B cell (primary cell): ENCODE data around the gene SEPTIN3. TPM values are rescaled to one million over a fixed set of nuclear protein-coding genes. Genes with fewer than 3 reads are reported as not detected.

Experiments used
- ATAC-seq: fragments of 200-7000 bp; cut with Tn5 transposase; one replicate; pipeline ENCODE4 v1.10.0; 2021; ENCODE audit warnings: low read depth, mild to moderate bottlenecking, moderate number of reproducible peaks, moderate library complexity
- CTCF ChIA-PET: fragments of 350-600 bp; sonication (Branson Sonifier 250); formaldehyde crosslinking; loops from one replicate; lab custom pipeline; 2021; ENCODE audit warnings: antibody characterized with exemption, inconsistent platforms; lab: Charles Lee
- POLR2A ChIA-PET: fragments of 350-600 bp; sonication (Branson Sonifier 250); formaldehyde crosslinking; loops from one replicate; lab custom pipeline; 2021; ENCODE audit warnings: antibody characterized with exemption; lab: Charles Lee
- DNase-seq: peaks from one replicate; pipeline ENCODE4 v3.0.0; 2013
- H2AFZ ChIP-seq: 2 replicates; pipeline ENCODE4 v1.6.1; 2012; ENCODE audit warnings: mild to moderate bottlenecking, low read depth, low read length; ENCODE audit not compliant: insufficient read depth, poor library complexity, severe bottlenecking
- H3K27ac ChIP-seq, 2 donors: 1 replicate in 1 of 2; 2 replicates in 1 of 2; pipeline ENCODE4 v1.5.1; 2012 to 2013; ENCODE audit warnings: low read length in 2 of 2, mild to moderate bottlenecking in 2 of 2, moderate library complexity in 1 of 2
- H3K27me3 ChIP-seq, 4 experiments: fragments of 200-600 bp in 1 of 4; sonication (generic) in 1 of 4; replicated peaks in 1 of 4; 1 replicate in 2 of 4; 2 replicates in 2 of 4; pipeline versions ENCODE4 v1.6.1 to v1.7.0; 2013 to 2016; ENCODE audit warnings: low read length in 3 of 4, mild to moderate bottlenecking in 2 of 4, mixed read lengths in 1 of 4, moderate library complexity in 1 of 4; ENCODE audit not compliant: insufficient read depth in 4 of 4, control insufficient read depth in 3 of 4; ENCODE audit errors: control extremely low read depth in 1 of 4
- H3K36me3 ChIP-seq, 2 experiments: replicated peaks in 1 of 2; 1 replicate in 1 of 2; 2 replicates in 1 of 2; pipeline versions ENCODE4 v1.6.1 to v1.7.1; 2013; ENCODE audit warnings: low read length in 1 of 2; ENCODE audit not compliant: insufficient read depth in 2 of 2, control insufficient read depth in 1 of 2; ENCODE audit errors: control extremely low read depth in 1 of 2, extremely low read depth in 1 of 2
- H3K4me1 ChIP-seq, 2 donors: fragments of 200-600 bp in 1 of 2; sonication (generic) in 1 of 2; 1 replicate in 1 of 2; 2 replicates in 1 of 2; pipeline versions ENCODE4 v1.5.1 to v1.6.1; 2013 to 2017; ENCODE audit warnings: low read length in 2 of 2; ENCODE audit not compliant: control insufficient read depth in 2 of 2, insufficient read depth in 2 of 2
- H3K4me2 ChIP-seq: replicated peaks from 2 replicates; pipeline ENCODE3; 2012; ENCODE audit warnings: mild to moderate bottlenecking, low read depth, low read length; ENCODE audit not compliant: poor library complexity, severe bottlenecking
- H3K4me3 ChIP-seq, 5 experiments: fragments of 200-600 bp in 1 of 5; sonication (generic) in 1 of 5; 1 replicate in 3 of 5; 2 replicates in 2 of 5; pipeline versions ENCODE4 v1.5.1 to v1.7.0; 2011 to 2016; ENCODE audit warnings: low read length in 4 of 5, mild to moderate bottlenecking in 4 of 5, low read depth in 2 of 5, control low read depth in 1 of 5, moderate library complexity in 1 of 5; ENCODE audit not compliant: insufficient read depth in 1 of 5; ENCODE audit errors: control extremely low read depth in 1 of 5, extremely low read depth in 1 of 5
- H3K79me2 ChIP-seq: fragments of 200-600 bp; sonication (generic); one replicate; pipeline ENCODE4 v1.6.0; 2016; ENCODE audit warnings: low read length; ENCODE audit not compliant: control insufficient read depth, insufficient read depth
- H3K9ac ChIP-seq: fragments of 200-600 bp; sonication (generic); 2 replicates; pipeline ENCODE4 v1.6.1; 2017; ENCODE audit warnings: mild to moderate bottlenecking, low read length, moderate library complexity
- H3K9me3 ChIP-seq, 3 donors: one replicate each; pipeline versions ENCODE4 v1.6.1 to v1.7.1; 2013; ENCODE audit warnings: low read length in 2 of 3; ENCODE audit not compliant: control insufficient read depth in 2 of 3, insufficient read depth in 1 of 3; ENCODE audit errors: control extremely low read depth in 1 of 3
- H4K20me1 ChIP-seq: 2 replicates; pipeline ENCODE4 v1.6.0; 2012; ENCODE audit warnings: mild to moderate bottlenecking, low read length; ENCODE audit not compliant: insufficient read depth, control insufficient read depth, poor library complexity, severe bottlenecking
- H3K27ac Mint-ChIP-seq: one replicate; pipeline ENCODE4 v1.8.0; 2021; ENCODE audit warnings: mixed read lengths
- H3K27me3 Mint-ChIP-seq: one replicate; pipeline ENCODE4 v1.8.0; 2021; ENCODE audit warnings: mixed read lengths
- H3K4me1 Mint-ChIP-seq: one replicate; pipeline ENCODE4 v1.8.0; 2021; ENCODE audit warnings: mixed read lengths
- H3K4me3 Mint-ChIP-seq: one replicate; pipeline ENCODE4 v1.8.0; 2021; ENCODE audit warnings: mixed read lengths
- H3K9me3 Mint-ChIP-seq: one replicate; pipeline ENCODE4 v1.8.0; 2022; ENCODE audit warnings: mixed read lengths; ENCODE audit not compliant: insufficient read depth
- EZH2 ChIP-seq: IDR thresholded peaks from 2 replicates; pipeline ENCODE4 v1.6.1; 2012; ENCODE audit warnings: borderline replicate concordance, low read depth, mild to moderate bottlenecking, moderate library complexity, low read length; ENCODE audit not compliant: insufficient read depth, poor library complexity, severe bottlenecking
- WGBS: methylation state at CpG from one replicate; pipeline ENCODE4 v1.1.5; 2013; ENCODE audit warnings: missing lambda C conversion rate; ENCODE audit not compliant: insufficient coverage; 5-methylcytosine and 5-hydroxymethylcytosine counted together
- intact Hi-C: fragments of 100-400 bp; cut with micrococcal nuclease; formaldehyde crosslinking; loops from one replicate; pipeline ENCODE4 v1.10.0; 2022
- polyA plus RNA-seq: library from polyadenylated mRNA; depleted of rRNA; stranded (reverse); fragments of >200 nt; gene quantifications from 2 replicates; pipeline ENCODE4 v1.2.3, GENCODE V29; 2012
- total RNA-seq, 2 donors: library from RNA; stranded (reverse); fragments of 120-200 nt in 1 of 2; gene quantifications; 1 replicate in 1 of 2; 2 replicates in 1 of 2; pipeline versions ENCODE4 v1.2.3 to v1.2.4, GENCODE V29; 2013 to 2022
- TF ChIP-seq, protein P1 (sequence below): fragments of 200-600 bp; IDR thresholded peaks from one replicate; pipeline ENCODE4 v1.8.0; 2022; ENCODE audit warnings: antibody characterized with exemption, mild to moderate bottlenecking

Gene SEPTIN3
- total and polyA plus RNA-seq, 2 donors (not counting 1 experiment from before 2014, with no cell fraction given): 0.06 to 0.39 TPM

DNA sequence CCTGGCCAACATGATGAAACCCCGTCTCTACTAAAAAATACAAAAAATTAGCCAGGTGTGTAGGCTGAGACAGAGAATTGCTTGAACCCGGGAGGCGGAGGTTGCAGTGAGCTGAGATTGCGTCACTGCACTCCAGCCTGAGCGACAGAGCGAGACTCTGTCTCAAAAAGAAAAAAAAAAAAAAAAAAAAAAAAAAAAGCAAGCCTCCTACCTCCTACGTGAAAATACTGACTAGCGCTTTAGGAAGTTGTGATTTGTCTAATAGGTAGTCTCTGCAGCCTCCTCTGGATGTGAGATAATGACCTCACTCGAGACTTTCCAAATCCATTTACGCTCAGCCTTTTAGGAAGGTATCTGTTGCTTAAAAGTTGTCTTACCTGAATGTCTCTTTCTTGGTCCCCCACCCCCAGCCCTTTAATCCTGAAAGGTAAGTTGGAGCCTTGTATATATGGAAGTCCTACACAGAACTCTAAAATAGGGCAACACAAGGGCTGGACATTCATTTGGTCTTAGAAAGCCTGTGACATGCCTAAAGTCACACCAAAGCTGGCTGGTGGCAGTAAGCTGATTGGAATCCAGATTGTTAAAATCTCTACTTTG, 5.5 kb downstream of the SEPTIN3 start:
- no peak for TF ChIP-seq EZH2
- TF ChIP-seq, protein P1, sequence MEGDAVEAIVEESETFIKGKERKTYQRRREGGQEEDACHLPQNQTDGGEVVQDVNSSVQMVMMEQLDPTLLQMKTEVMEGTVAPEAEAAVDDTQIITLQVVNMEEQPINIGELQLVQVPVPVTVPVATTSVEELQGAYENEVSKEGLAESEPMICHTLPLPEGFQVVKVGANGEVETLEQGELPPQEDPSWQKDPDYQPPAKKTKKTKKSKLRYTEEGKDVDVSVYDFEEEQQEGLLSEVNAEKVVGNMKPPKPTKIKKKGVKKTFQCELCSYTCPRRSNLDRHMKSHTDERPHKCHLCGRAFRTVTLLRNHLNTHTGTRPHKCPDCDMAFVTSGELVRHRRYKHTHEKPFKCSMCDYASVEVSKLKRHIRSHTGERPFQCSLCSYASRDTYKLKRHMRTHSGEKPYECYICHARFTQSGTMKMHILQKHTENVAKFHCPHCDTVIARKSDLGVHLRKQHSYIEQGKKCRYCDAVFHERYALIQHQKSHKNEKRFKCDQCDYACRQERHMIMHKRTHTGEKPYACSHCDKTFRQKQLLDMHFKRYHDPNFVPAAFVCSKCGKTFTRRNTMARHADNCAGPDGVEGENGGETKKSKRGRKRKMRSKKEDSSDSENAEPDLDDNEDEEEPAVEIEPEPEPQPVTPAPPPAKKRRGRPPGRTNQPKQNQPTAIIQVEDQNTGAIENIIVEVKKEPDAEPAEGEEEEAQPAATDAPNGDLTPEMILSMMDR: no peak
- ChIA-PET CTCF (no interaction called here), POLR2A (interaction anchor here (0.6 to 1.0 kb wide), 3 partner anchors 28 to 116 kb away, joined by 3 read pairs; partner anchors contain the start of genes CENPM and NDUFA6)
- Histone ChIP-seq H4K20me1 (no peaks in the 10 kb centered on the region), H3K27me3 (peaks cover 0 to 60% (median 26%) of the 10 kb centered on the region in 4 experiments), H3K4me1 (peaks cover 10 to 12% of the 10 kb centered on the region in 2 donors), H3K4me3 (no peak overlapping the region), H2AFZ (no peak overlapping the region), H3K36me3 (no peaks in the 10 kb centered on the region), H3K4me2 (no peak overlapping the region), H3K27ac (no peak overlapping the region), H3K79me2 (no peaks in the 10 kb centered on the region), H3K9ac (no peak overlapping the region), H3K9me3 (peaks cover 0 to 2% (median 0%) of the 10 kb centered on the region in 3 donors)
- peaks cover 50% of the 10 kb centered on the region for H3K27me3 Mint-ChIP-seq
- no peak for DNase-seq
- no peaks in the 10 kb centered on the region for H3K9me3 Mint-ChIP-seq
- H3K4me1 Mint-ChIP-seq: peaks cover 16% of the 10 kb centered on the region
- peak overlapping the region; percentile 69 for H3K4me3 Mint-ChIP-seq
- H3K27ac Mint-ChIP-seq: no peak overlapping the region
- WGBS: no CpG with 5 or more reads among the region's 10 CpGs
- intact Hi-C loops: no loop called here
- peak; percentile 21 for ATAC-seq

- no peak for ATAC-seq
- Histone ChIP-seq H3K36me3 (no peaks in the 10 kb centered on the region), H2AFZ (no peak overlapping the region), H3K79me2 (no peaks in the 10 kb centered on the region), H3K27ac (no peak overlapping the region), H3K4me2 (peak overlapping the region; percentile 97), H3K27me3 (peaks cover 0 to 60% (median 26%) of the 10 kb centered on the region in 4 experiments), H4K20me1 (no peaks in the 10 kb centered on the region), H3K4me3 (no peak overlapping the region), H3K9me3 (peaks cover 0 to 2% (median 0%) of the 10 kb centered on the region in 3 donors), H3K4me1 (peaks cover 10 to 12% of the 10 kb centered on the region in 2 donors), H3K9ac (no peak overlapping the region)
- H3K27ac Mint-ChIP-seq: no peak overlapping the region
- 86% methylated on average over 12 of the region's 12 CpGs for WGBS
- POLR2A ChIA-PET: interaction anchor here (0.9 to 1.0 kb wide), 2 partner anchors 28 to 115 kb away, joined by 3 read pairs; partner anchors contain the start of genes CENPM and NDUFA6
- no peaks in the 10 kb centered on the region for H3K9me3 Mint-ChIP-seq
- CTCF ChIA-PET: no interaction called here
- H3K27me3 Mint-ChIP-seq: peaks cover 47% of the 10 kb centered on the region
- H3K4me1 Mint-ChIP-seq: peaks cover 16% of the 10 kb centered on the region
- H3K4me3 Mint-ChIP-seq: peak overlapping the region; percentile 69
- no peak for TF ChIP-seq EZH2
- TF ChIP-seq, protein P1: no peak
- DNase-seq: no peak
- intact Hi-C loops: no loop called here
These were observed 6.2 kb downstream of the SEPTIN3 start for GRCh38 chr22:41975299-41976069.
